Activated naive CD4-positive, alpha-beta T cell treated with anti-CD3 and anti-CD28 coated beads for 36 hours (primary cell): ENCODE data around the gene TUSC2. TPM values are rescaled to one million over a fixed set of nuclear protein-coding genes. Genes with fewer than 3 reads are reported as not detected.

ENCODE experiments used
- CTCF ChIA-PET: fragments of 350-600 bp; sonication (Branson Sonifier 250); formaldehyde crosslinking; loops from one replicate; lab custom pipeline; 2021; ENCODE audit warnings: antibody characterized with exemption; lab: Charles Lee
- DNase-seq: peaks from one replicate; pipeline ENCODE4 v3.0.0-alpha.2; 2020
- H3K27ac Mint-ChIP-seq: one replicate; pipeline ENCODE4 v1.8.0; 2021; ENCODE audit warnings: mild to moderate bottlenecking, mixed read lengths
- H3K27me3 Mint-ChIP-seq: one replicate; pipeline ENCODE4 v1.8.0; 2021; ENCODE audit warnings: low read depth, mixed read lengths
- H3K36me3 Mint-ChIP-seq: one replicate; pipeline ENCODE4 v1.8.0; 2021; ENCODE audit warnings: low read depth, mixed read lengths
- H3K4me1 Mint-ChIP-seq: one replicate; pipeline ENCODE4 v1.8.0; 2021; ENCODE audit warnings: low read depth, mixed read lengths
- H3K4me3 Mint-ChIP-seq: one replicate; pipeline ENCODE4 v1.8.0; 2021; ENCODE audit warnings: mild to moderate bottlenecking, moderate library complexity, mixed read lengths
- H3K9me3 Mint-ChIP-seq: one replicate; pipeline ENCODE4 v1.8.0; 2021; ENCODE audit warnings: mixed read lengths
- intact Hi-C: fragments of 100-400 bp; cut with micrococcal nuclease; formaldehyde crosslinking; loops from one replicate; pipeline ENCODE4 v1.15.1; 2023
- total RNA-seq, 2 experiments: library from RNA; stranded (reverse); gene quantifications; one replicate each; pipeline ENCODE4 v1.2.3, GENCODE V29; 2021

Gene TUSC2
- total RNA-seq, 2 experiments from 2014 or later, result 14.1 to 14.4 TPM

- Mint-ChIP-seq H3K36me3 (no peaks in the 10 kb centered on the region), H3K9me3 (no peaks in the 10 kb centered on the region), H3K4me1 (peaks cover 23% of the 10 kb centered on the region), H3K27me3 (no peaks in the 10 kb centered on the region), H3K27ac (no peak overlapping the region), H3K4me3 (peak overlapping the region; percentile 79)
- no peak for DNase-seq
- intact Hi-C loops, result loop anchor here (1.0 kb wide), 1 partner anchor 14 kb away; the partner anchor contains the start of genes CYB561D2 and NPRL2
- CTCF ChIA-PET, result interaction anchor here (1.0 kb wide), 1 partner anchor 185 kb away, joined by 3 read pairs; no protein-coding TSS in a partner anchor
Measured at GRCh38 chr3:50364573-50365079, 36.6 kb upstream of the TUSC2 start.

GRCh38 chr3:50359760-50360110 lies 31.7 kb upstream of the TUSC2 start:
- Mint-ChIP-seq H3K27ac (peak overlapping the region; percentile 89), H3K27me3 (no peaks in the 10 kb centered on the region), H3K9me3 (no peaks in the 10 kb centered on the region), H3K4me1 (peaks cover 43% of the 10 kb centered on the region), H3K36me3 (peaks cover 12% of the 10 kb centered on the region), H3K4me3 (peak overlapping the region; percentile 97)
- DNase-seq, result no peak
- intact Hi-C loops, result loop anchor here (1.0 to 10.0 kb wide), 9 partner anchors 8 to 1025 kb away; partner anchors contain the start of genes C3orf18, GNAI2, HYAL3 and IFRD2
- CTCF ChIA-PET, result no interaction called here

- peak within 1 kb of the TSS; percentile 97 for H3K4me3 Mint-ChIP-seq
Measured at GRCh38 chr3:50358911-50359759, 31.1 kb upstream of the TUSC2 start, which contains the start of gene TMEM115. TMEM115 (minus strand) TSS chr3:50359521; CDS start chr3:50359063, 458 bp downstream.

GRCh38 chr3:50358355-50358910 lies 30.4 kb upstream of the TUSC2 start:
- intact Hi-C loops, result loop anchor here (2.0 to 10.0 kb wide), 2 partner anchors 208 to 1026 kb away; partner anchors contain the start of genes C3orf18 and MANF

More at GRCh38 chr3:50358911-50359759, 31.1 kb upstream of the TUSC2 start, which contains the start of gene TMEM115:
- intact Hi-C loops, result loop anchor here (1.0 to 10.0 kb wide), 9 partner anchors 8 to 1026 kb away; partner anchors contain the start of genes C3orf18, GNAI2, HYAL3 and IFRD2
- peak; percentile 98 for DNase-seq
- peak within 1 kb of the TSS; percentile 89 for H3K27ac Mint-ChIP-seq
- H3K4me1 Mint-ChIP-seq, result peaks cover 43% of the 10 kb centered on the region
- H3K36me3 Mint-ChIP-seq, result peaks cover 16% of the 10 kb centered on the region
- H3K27me3 Mint-ChIP-seq, result no peaks in the 10 kb centered on the region
- CTCF ChIA-PET, result no interaction called here
- no peaks in the 10 kb centered on the region for H3K9me3 Mint-ChIP-seq

GRCh38 chr3:50357481-50357880 lies 29.5 kb upstream of the TUSC2 start:
- Mint-ChIP-seq H3K4me1 (peaks cover 43% of the 10 kb centered on the region), H3K9me3 (no peaks in the 10 kb centered on the region), H3K4me3 (peak overlapping the region; percentile 97), H3K27me3 (no peaks in the 10 kb centered on the region), H3K27ac (peak overlapping the region; percentile 13), H3K36me3 (peaks cover 16% of the 10 kb centered on the region)
- intact Hi-C loops, result loop anchor here (10.0 kb wide), 1 partner anchor 1027 kb away; the partner anchor contains the start of gene MANF
- no peak for DNase-seq
- CTCF ChIA-PET, result interaction anchor here (1.3 kb wide), 1 partner anchor 10 kb away, joined by 5 read pairs; no protein-coding TSS in a partner anchor

More at GRCh38 chr3:50358355-50358910, 30.4 kb upstream of the TUSC2 start:
- DNase-seq, result no peak
- peak overlapping the region; percentile 82 for H3K27ac Mint-ChIP-seq
- H3K9me3 Mint-ChIP-seq, result no peaks in the 10 kb centered on the region
- peak overlapping the region; percentile 97 for H3K4me3 Mint-ChIP-seq
- CTCF ChIA-PET, result no interaction called here
- peaks cover 43% of the 10 kb centered on the region for H3K4me1 Mint-ChIP-seq
- H3K36me3 Mint-ChIP-seq, result peaks cover 16% of the 10 kb centered on the region
- no peaks in the 10 kb centered on the region for H3K27me3 Mint-ChIP-seq

GRCh38 chr3:50356553-50356952 lies 28.5 kb upstream of the TUSC2 start:
- Mint-ChIP-seq H3K36me3 (peaks cover 18% of the 10 kb centered on the region), H3K9me3 (no peaks in the 10 kb centered on the region), H3K27me3 (no peaks in the 10 kb centered on the region), H3K27ac (no peak overlapping the region), H3K4me3 (no peak overlapping the region), H3K4me1 (peaks cover 48% of the 10 kb centered on the region)
- no peak for DNase-seq
- intact Hi-C loops, result loop anchor here (10.0 kb wide), 1 partner anchor 1028 kb away; the partner anchor contains the start of gene MANF
- CTCF ChIA-PET, result interaction anchor here (1.5 to 1.6 kb wide), 2 partner anchors 11 to 185 kb away, joined by 4 to 6 read pairs; partner anchors contain the start of gene ZMYND10

- Mint-ChIP-seq H3K4me1 (peaks cover 54% of the 10 kb centered on the region), H3K9me3 (no peaks in the 10 kb centered on the region), H3K4me3 (no peak overlapping the region), H3K36me3 (peaks cover 18% of the 10 kb centered on the region), H3K27me3 (no peaks in the 10 kb centered on the region), H3K27ac (peak overlapping the region; percentile 13)
- DNase-seq, result no peak
- intact Hi-C loops, result loop anchor here (10.0 kb wide), 1 partner anchor 1029 kb away; the partner anchor contains the start of gene MANF
- CTCF ChIA-PET, result interaction anchor here (1.5 to 1.6 kb wide), 2 partner anchors 11 to 186 kb away, joined by 4 to 6 read pairs; partner anchors contain the start of gene ZMYND10
Measured at GRCh38 chr3:50355829-50356552, 28.0 kb upstream of the TUSC2 start.

- Mint-ChIP-seq H3K4me3 (no peak overlapping the region), H3K9me3 (no peaks in the 10 kb centered on the region), H3K27ac (no peak overlapping the region), H3K27me3 (no peaks in the 10 kb centered on the region), H3K36me3 (peaks cover 18% of the 10 kb centered on the region), H3K4me1 (peaks cover 56% of the 10 kb centered on the region)
- DNase-seq, result no peak
- CTCF ChIA-PET, result interaction anchor here (1.2 kb wide), 1 partner anchor 30 kb away, joined by 3 read pairs; no protein-coding TSS in a partner anchor
- intact Hi-C loops, result loop anchor here (10.0 kb wide), 1 partner anchor 1030 kb away; the partner anchor contains the start of gene MANF
Measured at GRCh38 chr3:50354850-50355249, 26.8 kb upstream of the TUSC2 start.

- no peaks in the 10 kb centered on the region for H3K9me3 Mint-ChIP-seq
- H3K4me1 Mint-ChIP-seq, result peaks cover 56% of the 10 kb centered on the region
- peaks cover 17% of the 10 kb centered on the region for H3K36me3 Mint-ChIP-seq
- no peaks in the 10 kb centered on the region for H3K27me3 Mint-ChIP-seq
- DNase-seq, result no peak
- no peak overlapping the region for H3K4me3 Mint-ChIP-seq
- intact Hi-C loops, result loop anchor here (10.0 kb wide), 1 partner anchor 1031 kb away; the partner anchor contains the start of gene MANF
- H3K27ac Mint-ChIP-seq, result no peak overlapping the region
- CTCF ChIA-PET, result interaction anchor here (1.2 to 1.5 kb wide), 4 partner anchors 10 to 195 kb away, joined by 3 to 5 read pairs (median 3); no protein-coding TSS in a partner anchor
Measured at GRCh38 chr3:50354186-50354764, 26.3 kb upstream of the TUSC2 start.

GRCh38 chr3:50353245-50354004 lies 25.4 kb upstream of the TUSC2 start:
- intact Hi-C loops, result loop anchor here (10.0 kb wide), 1 partner anchor 1031 kb away; the partner anchor contains the start of gene MANF
- Mint-ChIP-seq H3K27ac (no peak overlapping the region), H3K36me3 (peaks cover 18% of the 10 kb centered on the region), H3K9me3 (no peaks in the 10 kb centered on the region), H3K27me3 (no peaks in the 10 kb centered on the region), H3K4me3 (no peak overlapping the region), H3K4me1 (peaks cover 63% of the 10 kb centered on the region)
- CTCF ChIA-PET, result interaction anchor here (0.9 to 1.6 kb wide), 7 partner anchors 8 to 196 kb away, joined by 3 to 5 read pairs (median 3); no protein-coding TSS in a partner anchor
- no peak for DNase-seq
